22Rv1 (cell line): ENCODE data around the gene ATP23.

Source experiments
- H3K27ac ChIP-seq: fragments of 450-650 bp; 2 replicates; pipeline ENCODE4 v1.5.1; 2017
- CTCF ChIP-seq: fragments of 450-650 bp; IDR thresholded peaks from 2 replicates; pipeline ENCODE4 v1.5.1; 2017; ENCODE audit warnings: mild to moderate bottlenecking
- ZFX ChIP-seq: fragments of 450-650 bp; IDR thresholded peaks from 2 replicates; pipeline ENCODE4 v1.6.1; 2017; ENCODE audit warnings: antibody characterized with exemption, borderline replicate concordance

The ATP23 gene, protein sequence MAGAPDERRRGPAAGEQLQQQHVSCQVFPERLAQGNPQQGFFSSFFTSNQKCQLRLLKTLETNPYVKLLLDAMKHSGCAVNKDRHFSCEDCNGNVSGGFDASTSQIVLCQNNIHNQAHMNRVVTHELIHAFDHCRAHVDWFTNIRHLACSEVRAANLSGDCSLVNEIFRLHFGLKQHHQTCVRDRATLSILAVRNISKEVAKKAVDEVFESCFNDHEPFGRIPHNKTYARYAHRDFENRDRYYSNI

DNA sequence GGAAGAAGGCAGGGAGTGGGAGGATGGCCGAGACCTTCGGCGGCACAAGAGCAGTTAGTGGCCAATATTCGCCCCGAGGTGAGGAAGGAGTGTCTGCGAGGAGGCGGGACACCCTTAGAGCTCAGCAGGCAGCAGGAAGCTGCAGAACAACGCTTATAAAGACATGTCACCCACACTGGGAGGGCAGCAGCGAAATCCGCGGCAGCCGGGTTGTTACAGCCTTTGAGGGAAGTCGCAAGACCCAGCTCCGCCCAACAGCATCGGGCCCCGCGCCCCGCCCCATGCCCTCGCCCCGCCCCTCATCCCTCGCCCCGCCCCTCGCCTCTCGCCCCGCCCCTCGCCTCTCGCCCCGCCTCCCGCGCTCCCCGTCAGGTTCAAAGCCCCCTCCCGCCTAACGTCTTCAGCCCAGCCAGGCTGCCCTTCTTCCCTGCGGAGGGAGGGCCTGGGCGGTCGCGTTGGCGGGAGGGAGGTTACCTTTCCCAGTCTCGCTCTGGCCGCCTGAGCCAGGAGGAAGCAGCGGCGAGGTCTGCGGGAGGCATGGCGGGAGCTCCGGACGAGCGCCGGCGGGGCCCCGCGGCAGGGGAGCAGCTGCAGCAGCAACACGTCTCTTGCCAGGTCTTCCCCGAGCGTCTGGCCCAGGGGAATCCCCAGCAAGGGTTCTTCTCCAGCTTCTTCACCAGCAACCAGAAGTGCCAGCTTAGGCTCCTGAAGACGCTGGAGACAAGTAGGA is at the start of gene ATP23:
Gene ATP23 (plus strand): TSS at position 403 of the 730 bp plus-strand sequence. CDS start 135 bp downstream, at position 538.
- H3K27ac ChIP-seq, result peak within 1 kb of the TSS; percentile 91
- no peak for TF ChIP-seq ZFX

- no peak overlapping the region for H3K27ac ChIP-seq
- no peak for TF ChIP-seq CTCF
- TF ChIP-seq ZFX, result no peak
Measured at GRCh38 chr12:57892232-57892972, 49.0 kb upstream of the ATP23 start.

DNA sequence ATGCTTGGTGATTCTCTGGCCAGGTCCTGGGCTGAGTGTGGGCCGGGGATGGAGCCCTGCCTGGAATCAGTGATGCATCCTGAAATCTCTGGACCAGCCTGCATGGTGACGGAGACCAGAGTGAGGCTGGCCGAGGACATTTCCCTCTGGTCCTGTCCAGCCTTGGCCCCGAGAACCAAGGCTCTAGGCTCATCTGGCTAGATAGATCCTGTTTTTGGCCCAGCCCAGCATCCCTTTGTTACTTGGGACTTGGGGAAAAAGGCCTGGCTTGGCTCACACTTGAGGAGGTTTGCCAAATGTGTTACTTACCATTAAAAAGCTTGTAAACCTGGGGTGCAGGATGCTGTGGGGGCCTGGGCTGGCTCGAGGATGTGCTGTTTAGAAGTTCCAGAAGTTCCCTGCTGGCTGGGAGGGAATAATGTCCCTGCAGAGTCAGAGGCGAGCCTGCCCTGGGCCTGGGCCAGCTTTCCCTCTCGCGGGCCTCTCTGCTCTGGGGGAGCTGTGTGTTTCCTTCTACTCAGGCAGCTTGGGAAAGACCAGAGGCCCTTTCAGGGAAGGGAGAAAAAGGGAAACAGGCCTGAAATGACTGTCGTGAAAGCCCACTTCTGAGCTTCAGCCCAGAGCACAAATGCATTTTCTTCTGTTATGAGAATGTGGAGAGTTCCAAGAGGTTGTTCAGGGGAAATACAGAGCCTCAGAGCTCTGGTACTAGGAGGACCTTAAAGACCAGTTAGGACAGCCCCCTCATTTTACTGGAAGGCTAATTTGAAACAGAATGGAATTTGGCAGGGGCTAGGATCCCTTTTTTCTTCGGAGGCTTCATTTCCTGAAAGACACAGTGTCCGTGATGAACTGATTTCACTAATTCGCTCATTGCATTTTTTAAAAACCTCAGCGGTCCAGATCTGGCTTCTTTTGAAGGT is 47.7 kb upstream of the ATP23 start:
- TF ChIP-seq ZFX (no peak), CTCF (no peak)
- H3K27ac ChIP-seq, result no peak overlapping the region

GRCh38 chr12:57894399-57895292 is 46.7 kb upstream of the ATP23 start:
- H3K27ac ChIP-seq, result no peak overlapping the region

GRCh38 chr12:57895389-57896114 is 45.8 kb upstream of the ATP23 start:
- no peak for TF ChIP-seq CTCF
- no peak for TF ChIP-seq ZFX
- no peak overlapping the region for H3K27ac ChIP-seq

More at GRCh38 chr12:57894399-57895292, 46.7 kb upstream of the ATP23 start:
- TF ChIP-seq CTCF (no peak), ZFX (no peak)

DNA sequence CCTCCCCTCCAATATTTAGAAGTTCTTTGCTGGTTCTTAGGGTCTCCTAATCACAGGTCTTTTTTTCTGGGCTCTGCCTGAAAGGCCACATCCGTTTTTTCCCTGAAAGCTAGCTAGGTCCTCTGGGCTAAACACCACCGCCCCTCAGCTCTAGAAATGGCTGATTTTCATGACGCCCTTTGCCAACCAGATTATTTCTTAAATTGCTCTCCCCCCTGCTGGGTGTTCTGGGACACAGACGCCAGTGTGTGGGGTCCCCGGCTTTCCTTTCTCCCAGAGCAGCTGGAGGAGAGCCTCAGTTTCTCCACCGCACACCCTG is 45.3 kb upstream of the ATP23 start:
- no peak for TF ChIP-seq CTCF
- no peak overlapping the region for H3K27ac ChIP-seq
